K562 (cell line): ENCODE measurements around the gene ECI1. TPM values are rescaled to one million over a fixed set of nuclear protein-coding genes. Genes with fewer than 3 reads are reported as not detected.

Experiments
- CEBPG ChIP-seq, 3 experiments: fragments of 200-800 bp in 1 of 3; sonication (Bioruptor generic) in 1 of 3; sonication (generic) in 1 of 3; formaldehyde crosslinking in 1 of 3; IDR thresholded peaks in 2 of 3; conservative IDR thresholded peaks in 1 of 3; 2 replicates each; pipeline versions ENCODE4 v1.6.1 to v1.8.0; 2016 to 2022; ENCODE audit warnings: missing compliant biosample characterization in 2 of 3, missing genetic modification characterization in 2 of 3, mild to moderate bottlenecking in 1 of 3, missing genetic modification reagents in 1 of 3
- ILF3 ChIP-seq: fragments of 450-650 bp; IDR thresholded peaks from 2 replicates; pipeline ENCODE4 v1.6.1; 2018; ENCODE audit warnings: antibody characterized with exemption, mild to moderate bottlenecking, moderate library complexity, borderline replicate concordance
- PCBP1 ChIP-seq: fragments of 200-400 bp; formaldehyde crosslinking; IDR thresholded peaks from 2 replicates; pipeline ENCODE4 v1.6.1; 2018; ENCODE audit warnings: mild to moderate bottlenecking, low read depth, low read length; ENCODE audit not compliant: poor library complexity, severe bottlenecking
- PHB ChIP-seq: fragments of 250-450 bp; sonication (Bioruptor Pico); IDR thresholded peaks from 2 replicates; pipeline ENCODE4 v1.5.0; 2021
- RB1 ChIP-seq: fragments of 450-650 bp; IDR thresholded peaks from 2 replicates; pipeline ENCODE4 v1.6.1; 2017; ENCODE audit warnings: low read depth, mild to moderate bottlenecking
- RCOR1 ChIP-seq, 2 experiments: IDR thresholded peaks; 2 replicates each; pipeline ENCODE4 v1.6.1; 2012; ENCODE audit warnings: low read depth in 2 of 2, low read length in 2 of 2, borderline replicate concordance in 1 of 2, improper control_type of control experiment in 1 of 2
- SREBF2 ChIP-seq: sonication (generic); formaldehyde crosslinking; IDR thresholded peaks from 2 replicates; pipeline ENCODE4 v1.4.0; 2020; ENCODE audit warnings: mild to moderate bottlenecking, missing genetic modification reagents
- ZKSCAN3 ChIP-seq: fragments of 250-450 bp; sonication (Bioruptor Pico); IDR thresholded peaks from 2 replicates; pipeline ENCODE4 v1.4.0; 2020
- ZNF184 ChIP-seq: sonication (generic); formaldehyde crosslinking; IDR thresholded peaks from 2 replicates; pipeline ENCODE4 v1.5.0; 2020; ENCODE audit warnings: missing genetic modification reagents
- ZNF217 ChIP-seq: sonication (generic); formaldehyde crosslinking; IDR thresholded peaks from 2 replicates; pipeline ENCODE4 v1.8.0; 2022; ENCODE audit warnings: mild to moderate bottlenecking, missing genetic modification reagents
- ZNF449 ChIP-seq: fragments of 250-450 bp; sonication (Bioruptor Pico); IDR thresholded peaks from 2 replicates; pipeline ENCODE4 v1.8.0; 2022; ENCODE audit warnings: moderate library complexity, mild to moderate bottlenecking, inconsistent platforms
- polyA plus RNA-seq, 8 experiments: library from polyadenylated mRNA; depleted of rRNA in 4 of 8; stranded (reverse) in 5 of 8; unstranded in 3 of 8; fragments of >200 nt; fragmentation: Nextera tagmentation in 2 of 8; fragmentation: Illumina TruSeq in 1 of 8; extraction: Ambion mirVana in 2 of 8; extraction: Trizol in 1 of 8; gene quantifications; 2 replicates each; pipeline versions ENCODE4 v1.2.1 to v1.2.3, GENCODE V29; 2011 to 2014; ENCODE audit warnings: inconsistent platforms in 1 of 8, missing spikeins in 1 of 8
- total RNA-seq, 7 experiments: library from RNA; depleted of rRNA in 6 of 7; stranded (reverse); fragments of >200 nt in 6 of 7; fragmentation: Illumina TruSeq in 2 of 7; extraction: Trizol in 2 of 7; gene quantifications; 2 replicates each; pipeline versions ENCODE4 v1.2.1 to v1.2.3, GENCODE V29; 2011 to 2021; ENCODE audit warnings: low replicate concordance in 1 of 7
- TF ChIP-seq, protein P1 (sequence below): sonication (generic); formaldehyde crosslinking; IDR thresholded peaks from 2 replicates; pipeline ENCODE4 v1.8.1; 2023; ENCODE audit warnings: missing genetic modification reagents, mild to moderate bottlenecking, borderline replicate concordance
- TF ChIP-seq, protein P2 (sequence below), 2 experiments: fragments of 450-650 bp; IDR thresholded peaks; 2 replicates each; pipeline ENCODE4 v1.6.1; 2018; ENCODE audit warnings: mild to moderate bottlenecking in 2 of 2, low read depth in 1 of 2; ENCODE audit not compliant: partially characterized antibody in 2 of 2

ECI1 gene
- total and polyA plus RNA-seq, 9 of the 15 experiments (the other 6 are each of a cell fraction or from before 2014, with no cell fraction given) = 4.7 to 189 (median 54.0) TPM

- TF ChIP-seq, protein P1, sequence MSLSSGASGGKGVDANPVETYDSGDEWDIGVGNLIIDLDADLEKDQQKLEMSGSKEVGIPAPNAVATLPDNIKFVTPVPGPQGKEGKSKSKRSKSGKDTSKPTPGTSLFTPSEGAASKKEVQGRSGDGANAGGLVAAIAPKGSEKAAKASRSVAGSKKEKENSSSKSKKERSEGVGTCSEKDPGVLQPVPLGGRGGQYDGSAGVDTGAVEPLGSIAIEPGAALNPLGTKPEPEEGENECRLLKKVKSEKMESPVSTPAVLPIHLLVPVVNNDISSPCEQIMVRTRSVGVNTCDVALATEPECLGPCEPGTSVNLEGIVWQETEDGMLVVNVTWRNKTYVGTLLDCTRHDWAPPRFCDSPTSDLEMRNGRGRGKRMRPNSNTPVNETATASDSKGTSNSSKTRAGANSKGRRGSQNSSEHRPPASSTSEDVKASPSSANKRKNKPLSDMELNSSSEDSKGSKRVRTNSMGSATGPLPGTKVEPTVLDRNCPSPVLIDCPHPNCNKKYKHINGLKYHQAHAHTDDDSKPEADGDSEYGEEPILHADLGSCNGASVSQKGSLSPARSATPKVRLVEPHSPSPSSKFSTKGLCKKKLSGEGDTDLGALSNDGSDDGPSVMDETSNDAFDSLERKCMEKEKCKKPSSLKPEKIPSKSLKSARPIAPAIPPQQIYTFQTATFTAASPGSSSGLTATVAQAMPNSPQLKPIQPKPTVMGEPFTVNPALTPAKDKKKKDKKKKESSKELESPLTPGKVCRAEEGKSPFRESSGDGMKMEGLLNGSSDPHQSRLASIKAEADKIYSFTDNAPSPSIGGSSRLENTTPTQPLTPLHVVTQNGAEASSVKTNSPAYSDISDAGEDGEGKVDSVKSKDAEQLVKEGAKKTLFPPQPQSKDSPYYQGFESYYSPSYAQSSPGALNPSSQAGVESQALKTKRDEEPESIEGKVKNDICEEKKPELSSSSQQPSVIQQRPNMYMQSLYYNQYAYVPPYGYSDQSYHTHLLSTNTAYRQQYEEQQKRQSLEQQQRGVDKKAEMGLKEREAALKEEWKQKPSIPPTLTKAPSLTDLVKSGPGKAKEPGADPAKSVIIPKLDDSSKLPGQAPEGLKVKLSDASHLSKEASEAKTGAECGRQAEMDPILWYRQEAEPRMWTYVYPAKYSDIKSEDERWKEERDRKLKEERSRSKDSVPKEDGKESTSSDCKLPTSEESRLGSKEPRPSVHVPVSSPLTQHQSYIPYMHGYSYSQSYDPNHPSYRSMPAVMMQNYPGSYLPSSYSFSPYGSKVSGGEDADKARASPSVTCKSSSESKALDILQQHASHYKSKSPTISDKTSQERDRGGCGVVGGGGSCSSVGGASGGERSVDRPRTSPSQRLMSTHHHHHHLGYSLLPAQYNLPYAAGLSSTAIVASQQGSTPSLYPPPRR (CRISPR knock-in tag) = 0 out of 2 replicates have a peak, but pooled peaks have one; percentile 46
- no peak for TF ChIP-seq ZNF184 (CRISPR knock-in tag)
- TF ChIP-seq PCBP1 = peak; percentile 18
- TF ChIP-seq, protein P2, sequence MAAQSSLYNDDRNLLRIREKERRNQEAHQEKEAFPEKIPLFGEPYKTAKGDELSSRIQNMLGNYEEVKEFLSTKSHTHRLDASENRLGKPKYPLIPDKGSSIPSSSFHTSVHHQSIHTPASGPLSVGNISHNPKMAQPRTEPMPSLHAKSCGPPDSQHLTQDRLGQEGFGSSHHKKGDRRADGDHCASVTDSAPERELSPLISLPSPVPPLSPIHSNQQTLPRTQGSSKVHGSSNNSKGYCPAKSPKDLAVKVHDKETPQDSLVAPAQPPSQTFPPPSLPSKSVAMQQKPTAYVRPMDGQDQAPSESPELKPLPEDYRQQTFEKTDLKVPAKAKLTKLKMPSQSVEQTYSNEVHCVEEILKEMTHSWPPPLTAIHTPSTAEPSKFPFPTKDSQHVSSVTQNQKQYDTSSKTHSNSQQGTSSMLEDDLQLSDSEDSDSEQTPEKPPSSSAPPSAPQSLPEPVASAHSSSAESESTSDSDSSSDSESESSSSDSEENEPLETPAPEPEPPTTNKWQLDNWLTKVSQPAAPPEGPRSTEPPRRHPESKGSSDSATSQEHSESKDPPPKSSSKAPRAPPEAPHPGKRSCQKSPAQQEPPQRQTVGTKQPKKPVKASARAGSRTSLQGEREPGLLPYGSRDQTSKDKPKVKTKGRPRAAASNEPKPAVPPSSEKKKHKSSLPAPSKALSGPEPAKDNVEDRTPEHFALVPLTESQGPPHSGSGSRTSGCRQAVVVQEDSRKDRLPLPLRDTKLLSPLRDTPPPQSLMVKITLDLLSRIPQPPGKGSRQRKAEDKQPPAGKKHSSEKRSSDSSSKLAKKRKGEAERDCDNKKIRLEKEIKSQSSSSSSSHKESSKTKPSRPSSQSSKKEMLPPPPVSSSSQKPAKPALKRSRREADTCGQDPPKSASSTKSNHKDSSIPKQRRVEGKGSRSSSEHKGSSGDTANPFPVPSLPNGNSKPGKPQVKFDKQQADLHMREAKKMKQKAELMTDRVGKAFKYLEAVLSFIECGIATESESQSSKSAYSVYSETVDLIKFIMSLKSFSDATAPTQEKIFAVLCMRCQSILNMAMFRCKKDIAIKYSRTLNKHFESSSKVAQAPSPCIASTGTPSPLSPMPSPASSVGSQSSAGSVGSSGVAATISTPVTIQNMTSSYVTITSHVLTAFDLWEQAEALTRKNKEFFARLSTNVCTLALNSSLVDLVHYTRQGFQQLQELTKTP (IDR thresholded peaks at IDR 0.05; ENCODE audit: low read depth in 1 of 2, partially characterized antibody in 2 of 2) = peak in 1 of 2 experiments; percentile 81
- TF ChIP-seq ZNF449 (CRISPR knock-in tag) = no peak
- peak; percentile 92; the same call in 1 of the 2 replicates for TF ChIP-seq PHB (CRISPR knock-in tag)
- no peak for TF ChIP-seq SREBF2 (CRISPR knock-in tag)
- TF ChIP-seq ZKSCAN3 (CRISPR knock-in tag) = no peak
- TF ChIP-seq ILF3 = no peak
- TF ChIP-seq RB1 = peak; percentile 99
- peak in 1 of 2 experiments; percentile 3; a peak in 1 of 4 replicates for TF ChIP-seq RCOR1 (IDR thresholded peaks at IDR 0.05; ENCODE audit: borderline replicate concordance in 1 of 2, low read depth in 2 of 2, low read length in 2 of 2)
- TF ChIP-seq CEBPG (CRISPR knock-in tag; IDR thresholded peaks at IDR 0.05) = peak; percentile 80
- peak; percentile 85 to 86 for TF ChIP-seq CEBPG (tag; conservative IDR thresholded peaks at IDR 0.05 in 1 of 2, IDR thresholded peaks at IDR 0.05 in 1 of 2)
- no peak for TF ChIP-seq ZNF217 (CRISPR knock-in tag)
Observed at GRCh38 chr16:2267913-2268666, 16.7 kb upstream of the ECI1 start, which contains the start of gene RNPS1 (continued).
